ENCODE measurements around the gene ATP11B. TPM values are rescaled to one million over a fixed set of nuclear protein-coding genes. Genes with fewer than 3 reads are reported as not detected.

The ATP11B gene
- total RNA-seq, 2 experiments from 2014 or later = 85.7 to 95.3 TPM

GRCh38 chr3:182937293-182938051, 144.2 kb downstream of the ATP11B start:
- Mint-ChIP-seq H3K36me3 (ENCODE audit: low read depth) (peaks cover 2% of the 10 kb centered on the region), H3K4me1 (ENCODE audit: low read depth) (peaks cover 25% of the 10 kb centered on the region), H3K27me3 (no peaks in the 10 kb centered on the region), H3K4me3 (no peak overlapping the region), H3K27ac (no peak overlapping the region), H3K9me3 (peaks cover 4% of the 10 kb centered on the region)
- intact Hi-C loops (cut with micrococcal nuclease) = no loop called here
- CTCF ChIA-PET = interaction anchor here (0.6 kb wide), 1 partner anchor 460 kb away, joined by 3 read pairs; no protein-coding TSS in a partner anchor
- ATAC-seq (no peak), DNase-seq (no peak)
- no peak for TF ChIP-seq CTCF (IDR thresholded peaks at IDR 0.05)
- POLR2A ChIA-PET = interaction anchor here (0.7 kb wide), 1 partner anchor 25 kb away, joined by 3 read pairs; no protein-coding TSS in a partner anchor

GRCh38 chr3:182940266-182940808, 147.0 kb downstream of the ATP11B start:
- H3K27ac Mint-ChIP-seq = peak overlapping the region; percentile 11
- TF ChIP-seq CTCF (IDR thresholded peaks at IDR 0.05) = no peak
- DNase-seq (no peak), ATAC-seq (peak; percentile 65)
- no peaks in the 10 kb centered on the region for H3K27me3 Mint-ChIP-seq
- ChIA-PET POLR2A (interaction anchor here (1.2 kb wide), 1 partner anchor 146 kb away, joined by 3 read pairs; no protein-coding TSS in a partner anchor), CTCF (interaction anchor here (1.0 kb wide), 1 partner anchor 10 kb away, joined by 3 read pairs; no protein-coding TSS in a partner anchor)
- peaks cover 25% of the 10 kb centered on the region for H3K4me1 Mint-ChIP-seq (ENCODE audit: low read depth)
- no peak overlapping the region for H3K4me3 Mint-ChIP-seq
- intact Hi-C loops (cut with micrococcal nuclease) = no loop called here
- peaks cover 5% of the 10 kb centered on the region for H3K36me3 Mint-ChIP-seq (ENCODE audit: low read depth)
- no peaks in the 10 kb centered on the region for H3K9me3 Mint-ChIP-seq

GRCh38 chr3:182941719-182942118, 148.4 kb downstream of the ATP11B start:
- POLR2A ChIA-PET = no interaction called here
- intact Hi-C loops (cut with micrococcal nuclease) = no loop called here
- H3K27ac Mint-ChIP-seq = no peak overlapping the region

GRCh38 chr3:182947888-182948287, 154.6 kb downstream of the ATP11B start:
- ChIA-PET POLR2A (no interaction called here), CTCF (no interaction called here)
- intact Hi-C loops (cut with micrococcal nuclease) = no loop called here
- H3K27ac Mint-ChIP-seq = no peak overlapping the region
- H3K9me3 Mint-ChIP-seq = no peaks in the 10 kb centered on the region
- no peaks in the 10 kb centered on the region for H3K27me3 Mint-ChIP-seq
- DNase-seq (no peak), ATAC-seq (peak; percentile 72)
- H3K36me3 Mint-ChIP-seq (ENCODE audit: low read depth) = peaks cover 21% of the 10 kb centered on the region
- no peaks in the 10 kb centered on the region for H3K4me1 Mint-ChIP-seq (ENCODE audit: low read depth)
- no peak for TF ChIP-seq CTCF (IDR thresholded peaks at IDR 0.05)
- H3K4me3 Mint-ChIP-seq = no peak overlapping the region

More at GRCh38 chr3:182941719-182942118, 148.4 kb downstream of the ATP11B start:
- no peak overlapping the region for H3K4me3 Mint-ChIP-seq
- TF ChIP-seq CTCF (IDR thresholded peaks at IDR 0.05) = no peak
- ATAC-seq = no peak
- H3K9me3 Mint-ChIP-seq = no peaks in the 10 kb centered on the region
- CTCF ChIA-PET = no interaction called here
- peaks cover 21% of the 10 kb centered on the region for H3K4me1 Mint-ChIP-seq (ENCODE audit: low read depth)
- H3K27me3 Mint-ChIP-seq = no peaks in the 10 kb centered on the region
- no peak for DNase-seq
- peaks cover 14% of the 10 kb centered on the region for H3K36me3 Mint-ChIP-seq (ENCODE audit: low read depth)

- DNase-seq = no peak
- no peaks in the 10 kb centered on the region for H3K9me3 Mint-ChIP-seq
- no peak for TF ChIP-seq CTCF (IDR thresholded peaks at IDR 0.05)
- peaks cover 21% of the 10 kb centered on the region for H3K36me3 Mint-ChIP-seq (ENCODE audit: low read depth)
- ChIA-PET POLR2A (no interaction called here), CTCF (no interaction called here)
- H3K27ac Mint-ChIP-seq = no peak overlapping the region
- no peak for ATAC-seq
- H3K4me3 Mint-ChIP-seq = no peak overlapping the region
- H3K4me1 Mint-ChIP-seq (ENCODE audit: low read depth) = no peaks in the 10 kb centered on the region
- no peaks in the 10 kb centered on the region for H3K27me3 Mint-ChIP-seq
- intact Hi-C loops (cut with micrococcal nuclease) = no loop called here
Measured at GRCh38 chr3:182948305-182948704, 155.0 kb downstream of the ATP11B start.
